ENCODE measurements around the gene NAV3. TPM values are rescaled to one million over a fixed set of nuclear protein-coding genes. Genes with fewer than 3 reads are reported as not detected.

The NAV3 gene
- 14.3 and 28.3 TPM in 2 replicates for total RNA-seq (2014; rRNA removed; shearing (Covaris generic))

- no peak for DNase-seq (ENCODE audit: low read depth)
These were observed at the start of gene NAV3 for GRCh38 chr12:77830583-77831351. TSS of gene NAV3 (plus strand) at chr12:77830894. CDS start at chr12:77831462, 568 bp downstream.

GRCh38 chr12:77782034-77782433 lies 48.7 kb upstream of the NAV3 start:
- DNase-seq (ENCODE audit: low read depth): no peak

- no peak for DNase-seq (ENCODE audit: low read depth)
These were observed 47.9 kb upstream of the NAV3 start for GRCh38 chr12:77782766-77783165.

GRCh38 chr12:77785211-77785610 lies 45.5 kb upstream of the NAV3 start:
- DNase-seq (ENCODE audit: low read depth): no peak

GRCh38 chr12:77786675-77787074 lies 44.0 kb upstream of the NAV3 start:
- no peak for DNase-seq (ENCODE audit: low read depth)

GRCh38 chr12:77788231-77789168 lies 42.2 kb upstream of the NAV3 start:
- no peak for DNase-seq (ENCODE audit: low read depth)

- peak; percentile 22 for DNase-seq (ENCODE audit: low read depth)
These were observed 35.0 kb upstream of the NAV3 start for GRCh38 chr12:77795699-77796098.

- DNase-seq (ENCODE audit: low read depth): peak; percentile 53
These were observed 33.9 kb upstream of the NAV3 start for GRCh38 chr12:77796775-77797174.

GRCh38 chr12:77800501-77800900 lies 30.2 kb upstream of the NAV3 start:
- no peak for DNase-seq (ENCODE audit: low read depth)

- no peak for DNase-seq (ENCODE audit: low read depth)
These were observed 22.2 kb upstream of the NAV3 start for GRCh38 chr12:77808534-77808933.

- DNase-seq (ENCODE audit: low read depth): no peak
These were observed 17.1 kb upstream of the NAV3 start for GRCh38 chr12:77813558-77813957.

GRCh38 chr12:77814386-77814785 lies 16.3 kb upstream of the NAV3 start:
- DNase-seq (ENCODE audit: low read depth): no peak

GRCh38 chr12:77816196-77816595 lies 14.5 kb upstream of the NAV3 start:
- DNase-seq (ENCODE audit: low read depth): no peak

- no peak for DNase-seq (ENCODE audit: low read depth)
These were observed 13.4 kb upstream of the NAV3 start for GRCh38 chr12:77817276-77817675.

GRCh38 chr12:77818351-77818750 lies 12.3 kb upstream of the NAV3 start:
- no peak for DNase-seq (ENCODE audit: low read depth)

- no peak for DNase-seq (ENCODE audit: low read depth)
These were observed 8.9 kb upstream of the NAV3 start for GRCh38 chr12:77821699-77822203.

- DNase-seq (ENCODE audit: low read depth): no peak
These were observed 2.6 kb downstream of the NAV3 start for GRCh38 chr12:77833329-77833728.

GRCh38 chr12:77834618-77835017 lies 3.9 kb downstream of the NAV3 start:
- DNase-seq (ENCODE audit: low read depth): no peak

GRCh38 chr12:77835969-77836368 lies 5.3 kb downstream of the NAV3 start:
- no peak for DNase-seq (ENCODE audit: low read depth)

- DNase-seq (ENCODE audit: low read depth): no peak
These were observed 7.2 kb downstream of the NAV3 start for GRCh38 chr12:77837876-77838291.

- DNase-seq (ENCODE audit: low read depth): peak; percentile 36
These were observed 10.8 kb downstream of the NAV3 start for GRCh38 chr12:77841521-77841920.

- peak; percentile 11 for DNase-seq (ENCODE audit: low read depth)
These were observed 11.7 kb downstream of the NAV3 start for GRCh38 chr12:77842430-77842829.

Data from M059J (cell line).